WTC11 (cell line): ENCODE data around the gene SLIT3. TPM values are rescaled to one million over a fixed set of nuclear protein-coding genes. Genes with fewer than 3 reads are reported as not detected.

Source experiments
- ATAC-seq: fragments of 200-7000 bp; cut with Tn5 transposase; 2 replicates; pipeline ENCODE4 v1.10.0; 2021; ENCODE audit warnings: mild to moderate bottlenecking, moderate library complexity
- CTCF ChIA-PET: fragments of 300-600 bp; sonication (Branson Sonifier 250); formaldehyde crosslinking; loops from one replicate; lab custom pipeline; 2021; ENCODE audit warnings: antibody characterized with exemption; lab: Charles Lee
- POLR2A ChIA-PET: fragments of 350-600 bp; sonication (Branson Sonifier 250); formaldehyde crosslinking; loops from one replicate; lab custom pipeline; 2021; ENCODE audit warnings: antibody characterized with exemption; lab: Charles Lee
- DNase-seq: peaks from one replicate; pipeline ENCODE4 v3.0.0; 2021; ENCODE audit warnings: low spot score
- H3K27ac Mint-ChIP-seq: 2 replicates; pipeline ENCODE4 v1.8.0; 2021; ENCODE audit warnings: mixed read lengths
- H3K27me3 Mint-ChIP-seq: 2 replicates; pipeline ENCODE4 v1.8.0; 2021; ENCODE audit warnings: low read depth, mild to moderate bottlenecking, moderate library complexity, mixed read lengths
- H3K36me3 Mint-ChIP-seq: 2 replicates; pipeline ENCODE4 v1.8.0; 2021; ENCODE audit warnings: mixed read lengths
- H3K4me1 Mint-ChIP-seq: 2 replicates; pipeline ENCODE4 v1.8.0; 2022; ENCODE audit warnings: mixed read lengths
- H3K4me3 Mint-ChIP-seq: 2 replicates; pipeline ENCODE4 v1.8.0; 2021; ENCODE audit warnings: mild to moderate bottlenecking, moderate library complexity, mixed read lengths
- H3K9me3 Mint-ChIP-seq: 2 replicates; pipeline ENCODE4 v1.8.0; 2021; ENCODE audit warnings: mixed read lengths
- AR ChIP-seq: fragments of 250-450 bp; sonication (Bioruptor Pico); IDR thresholded peaks from 2 replicates; pipeline ENCODE4 v1.9.0; 2021; ENCODE audit warnings: mild to moderate bottlenecking
- CDX4 ChIP-seq: fragments of 250-450 bp; sonication (Bioruptor Pico); IDR thresholded peaks from 2 replicates; pipeline ENCODE4 v1.9.0; 2021; ENCODE audit warnings: moderate library complexity, mild to moderate bottlenecking, inconsistent platforms, borderline replicate concordance
- CREM ChIP-seq: sonication (generic); formaldehyde crosslinking; IDR thresholded peaks from 2 replicates; pipeline ENCODE4 v1.8.1; 2022; ENCODE audit warnings: mild to moderate bottlenecking, missing genetic modification reagents, moderate library complexity
- CTCF ChIP-seq: fragments of 200-600 bp; IDR thresholded peaks from 2 replicates; pipeline ENCODE4 v1.8.0; 2022; ENCODE audit warnings: antibody characterized with exemption
- EMX1 ChIP-seq: fragments of 250-450 bp; sonication (Bioruptor Pico); IDR thresholded peaks from 2 replicates; pipeline ENCODE4 v1.8.0; 2021; ENCODE audit warnings: mild to moderate bottlenecking
- ERG ChIP-seq: fragments of 250-450 bp; sonication (Bioruptor Pico); IDR thresholded peaks from 2 replicates; pipeline ENCODE4 v1.8.0; 2021; ENCODE audit warnings: mild to moderate bottlenecking
- NFYB ChIP-seq: sonication (generic); formaldehyde crosslinking; conservative IDR thresholded peaks from 2 replicates; pipeline ENCODE4 v1.8.0; 2022; ENCODE audit warnings: low read depth, missing genetic modification reagents
- NR2C2 ChIP-seq: sonication (generic); formaldehyde crosslinking; IDR thresholded peaks from 2 replicates; pipeline ENCODE4 v1.8.0; 2022; ENCODE audit warnings: mild to moderate bottlenecking, missing genetic modification reagents
- OVOL2 ChIP-seq: fragments of 250-450 bp; sonication (Bioruptor Pico); IDR thresholded peaks from 2 replicates; pipeline ENCODE4 v1.9.0; 2021; ENCODE audit warnings: mild to moderate bottlenecking, borderline replicate concordance
- PRDM15 ChIP-seq: sonication (generic); formaldehyde crosslinking; IDR thresholded peaks from 2 replicates; pipeline ENCODE4 v1.8.0; 2022; ENCODE audit warnings: missing genetic modification reagents
- RELA ChIP-seq: sonication (generic); formaldehyde crosslinking; IDR thresholded peaks from 2 replicates; pipeline ENCODE4 v1.8.1; 2022; ENCODE audit warnings: missing genetic modification reagents, mild to moderate bottlenecking, borderline replicate concordance
- RORB ChIP-seq: fragments of 250-450 bp; sonication (Bioruptor Pico); IDR thresholded peaks from 2 replicates; pipeline ENCODE4 v1.9.0; 2021; ENCODE audit warnings: mild to moderate bottlenecking
- SP1 ChIP-seq: sonication (generic); formaldehyde crosslinking; conservative IDR thresholded peaks from 2 replicates; pipeline ENCODE4 v1.8.1; 2022; ENCODE audit warnings: missing genetic modification reagents
- ZNF138 ChIP-seq: sonication (generic); formaldehyde crosslinking; conservative IDR thresholded peaks from 2 replicates; pipeline ENCODE4 v1.8.1; 2022; ENCODE audit warnings: mild to moderate bottlenecking, moderate library complexity, missing genetic modification reagents
- ZNF232 ChIP-seq: sonication (generic); formaldehyde crosslinking; IDR thresholded peaks from 2 replicates; pipeline ENCODE4 v1.8.0; 2022; ENCODE audit warnings: mild to moderate bottlenecking, missing genetic modification reagents
- ZNF263 ChIP-seq: sonication (generic); formaldehyde crosslinking; IDR thresholded peaks from 2 replicates; pipeline ENCODE4 v1.8.1; 2022; ENCODE audit warnings: low read depth, mild to moderate bottlenecking, moderate library complexity, missing genetic modification reagents
- ZNF396 ChIP-seq: fragments of 250-450 bp; sonication (Bioruptor Pico); IDR thresholded peaks from 2 replicates; pipeline ENCODE4 v1.8.0; 2021; ENCODE audit warnings: mild to moderate bottlenecking, moderate library complexity, borderline replicate concordance
- total RNA-seq: library from RNA; stranded (reverse); gene quantifications from 3 replicates; pipeline ENCODE4 v1.2.3, GENCODE V29; 2021
- TF ChIP-seq, protein P1 (sequence below): sonication (generic); formaldehyde crosslinking; IDR thresholded peaks from 2 replicates; pipeline ENCODE4 v1.8.1; 2023; ENCODE audit warnings: mild to moderate bottlenecking, missing genetic modification reagents, moderate library complexity
- TF ChIP-seq, protein P2 (sequence below): sonication (generic); formaldehyde crosslinking; IDR thresholded peaks from 2 replicates; pipeline ENCODE4 v1.8.1; 2022; ENCODE audit warnings: low read depth, mild to moderate bottlenecking, moderate library complexity, missing genetic modification reagents, borderline replicate concordance
- TF ChIP-seq, protein P3 (sequence below): sonication (generic); formaldehyde crosslinking; IDR thresholded peaks from 2 replicates; pipeline ENCODE4 v1.8.1; 2022; ENCODE audit warnings: mild to moderate bottlenecking, moderate library complexity, missing genetic modification reagents

SLIT3 gene
- total RNA-seq, 1 experiment from 2014 or later: 1.9 TPM

DNA sequence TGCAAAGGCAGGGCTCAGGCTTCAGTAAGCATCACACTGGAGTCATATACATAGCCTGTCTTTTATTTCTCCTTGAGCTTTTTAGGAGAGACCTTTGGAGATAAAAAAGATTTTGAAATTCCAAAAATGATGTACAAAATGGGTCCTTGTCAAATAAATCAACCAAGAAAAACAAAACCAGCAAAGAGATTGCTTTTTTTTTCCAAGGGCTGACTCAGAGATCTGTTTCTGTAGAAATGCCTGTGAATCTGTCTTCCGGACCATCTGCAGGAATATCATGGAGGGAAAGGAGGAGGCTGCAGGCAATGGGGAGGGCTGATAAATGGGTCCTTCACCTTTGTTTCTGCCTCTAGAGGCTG, 77.4 kb downstream of the SLIT3 start:
- peaks cover 100% of the 10 kb centered on the region for H3K27me3 Mint-ChIP-seq
- ChIA-PET CTCF (no interaction called here), POLR2A (no interaction called here)
- no peak overlapping the region for H3K4me3 Mint-ChIP-seq
- H3K27ac Mint-ChIP-seq: no peak overlapping the region
- ATAC-seq: no peak
- no peaks in the 10 kb centered on the region for H3K4me1 Mint-ChIP-seq
- DNase-seq: no peak
- H3K9me3 Mint-ChIP-seq: no peaks in the 10 kb centered on the region
- H3K36me3 Mint-ChIP-seq: no peaks in the 10 kb centered on the region
- no peak for TF ChIP-seq NR2C2
- no peak for TF ChIP-seq ZNF138
- TF ChIP-seq AR (CRISPR knock-in tag): no peak
- no peak for TF ChIP-seq ZNF263 (CRISPR knock-in tag)
- no peak for TF ChIP-seq CDX4 (CRISPR knock-in tag)
- no peak for TF ChIP-seq ERG
- no peak for TF ChIP-seq SP1
- TF ChIP-seq ZNF396: no peak
- no peak for TF ChIP-seq OVOL2 (CRISPR knock-in tag)
- no peak for TF ChIP-seq EMX1 (CRISPR knock-in tag)
- TF ChIP-seq, protein P1, sequence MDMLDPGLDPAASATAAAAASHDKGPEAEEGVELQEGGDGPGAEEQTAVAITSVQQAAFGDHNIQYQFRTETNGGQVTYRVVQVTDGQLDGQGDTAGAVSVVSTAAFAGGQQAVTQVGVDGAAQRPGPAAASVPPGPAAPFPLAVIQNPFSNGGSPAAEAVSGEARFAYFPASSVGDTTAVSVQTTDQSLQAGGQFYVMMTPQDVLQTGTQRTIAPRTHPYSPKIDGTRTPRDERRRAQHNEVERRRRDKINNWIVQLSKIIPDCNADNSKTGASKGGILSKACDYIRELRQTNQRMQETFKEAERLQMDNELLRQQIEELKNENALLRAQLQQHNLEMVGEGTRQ (CRISPR knock-in tag): no peak
- TF ChIP-seq RELA (CRISPR knock-in tag): no peak
- TF ChIP-seq, protein P2, sequence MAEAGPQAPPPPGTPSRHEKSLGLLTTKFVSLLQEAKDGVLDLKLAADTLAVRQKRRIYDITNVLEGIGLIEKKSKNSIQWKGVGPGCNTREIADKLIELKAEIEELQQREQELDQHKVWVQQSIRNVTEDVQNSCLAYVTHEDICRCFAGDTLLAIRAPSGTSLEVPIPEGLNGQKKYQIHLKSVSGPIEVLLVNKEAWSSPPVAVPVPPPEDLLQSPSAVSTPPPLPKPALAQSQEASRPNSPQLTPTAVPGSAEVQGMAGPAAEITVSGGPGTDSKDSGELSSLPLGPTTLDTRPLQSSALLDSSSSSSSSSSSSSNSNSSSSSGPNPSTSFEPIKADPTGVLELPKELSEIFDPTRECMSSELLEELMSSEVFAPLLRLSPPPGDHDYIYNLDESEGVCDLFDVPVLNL: no peak
- TF ChIP-seq NFYB (CRISPR knock-in tag): no peak
- no peak for TF ChIP-seq RORB

- H3K27ac Mint-ChIP-seq: no peak overlapping the region
- DNase-seq (no peak), ATAC-seq (peak; percentile 65)
- TF ChIP-seq, protein P3, sequence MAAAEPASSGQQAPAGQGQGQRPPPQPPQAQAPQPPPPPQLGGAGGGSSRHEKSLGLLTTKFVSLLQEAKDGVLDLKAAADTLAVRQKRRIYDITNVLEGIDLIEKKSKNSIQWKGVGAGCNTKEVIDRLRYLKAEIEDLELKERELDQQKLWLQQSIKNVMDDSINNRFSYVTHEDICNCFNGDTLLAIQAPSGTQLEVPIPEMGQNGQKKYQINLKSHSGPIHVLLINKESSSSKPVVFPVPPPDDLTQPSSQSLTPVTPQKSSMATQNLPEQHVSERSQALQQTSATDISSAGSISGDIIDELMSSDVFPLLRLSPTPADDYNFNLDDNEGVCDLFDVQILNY (CRISPR knock-in tag): no peak
- no peak for TF ChIP-seq CTCF
- TF ChIP-seq ZNF232 (CRISPR knock-in tag): no peak
- 0 out of 2 replicates have a peak, but pooled peaks have one; percentile 50 for TF ChIP-seq CREM (CRISPR knock-in tag)
- no peak for TF ChIP-seq OVOL2 (CRISPR knock-in tag)
- TF ChIP-seq PRDM15: no peak
- CTCF ChIA-PET: no interaction called here
- H3K27me3 Mint-ChIP-seq: peaks cover 100% of the 10 kb centered on the region
- no peaks in the 10 kb centered on the region for H3K4me1 Mint-ChIP-seq
- POLR2A ChIA-PET: no interaction called here
- no peak overlapping the region for H3K4me3 Mint-ChIP-seq
- H3K36me3 Mint-ChIP-seq: no peaks in the 10 kb centered on the region
- H3K9me3 Mint-ChIP-seq: no peaks in the 10 kb centered on the region
These were observed 77.9 kb downstream of the SLIT3 start for GRCh38 chr5:169222934-169223594.
